Left kidney (tissue), 2 donors: ENCODE data around the gene STAT5A. TPM values are rescaled to one million over a fixed set of nuclear protein-coding genes. Genes with fewer than 3 reads are reported as not detected.

ENCODE experiments used
- DNase-seq: peaks from one replicate; pipeline ENCODE4 v3.0.0-alpha.2; 2013
- polyA plus RNA-seq: library from polyadenylated mRNA; unstranded; fragments of 120-200 nt; gene quantifications from one replicate; pipeline ENCODE4 v1.2.1, GENCODE V29; 2013; ENCODE audit not compliant: insufficient read length

STAT5A gene
- polyA plus RNA-seq, 1 donor, result 5.0 TPM

- no peak for DNase-seq
These were observed 21.2 kb upstream of the STAT5A start for GRCh38 chr17:42266918-42267766.

DNA sequence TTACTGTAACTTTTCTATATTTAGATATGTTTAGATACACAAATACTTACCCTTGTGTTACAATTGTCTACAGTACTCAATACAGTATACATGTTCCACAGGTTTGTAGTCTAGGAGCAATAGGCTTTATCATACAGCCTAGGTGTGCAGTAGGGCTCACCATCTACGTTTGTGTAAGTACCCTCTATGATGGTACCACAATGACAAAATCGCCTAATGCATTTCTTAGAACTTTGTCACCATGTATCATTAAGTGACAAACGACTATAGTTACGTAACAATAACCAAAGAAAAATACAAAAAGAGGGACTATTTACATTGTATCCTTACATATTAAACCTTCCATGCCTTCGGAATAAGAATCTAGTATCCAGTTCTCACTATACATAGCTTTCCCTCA lies 20.1 kb upstream of the STAT5A start:
- no peak for DNase-seq

GRCh38 chr17:42270170-42270535 lies 18.1 kb upstream of the STAT5A start:
- no peak for DNase-seq

- no peak for DNase-seq
These were observed 17.7 kb upstream of the STAT5A start for GRCh38 chr17:42270596-42270995.

- DNase-seq, result no peak
These were observed 17.1 kb upstream of the STAT5A start for GRCh38 chr17:42271006-42271778.

GRCh38 chr17:42271779-42272035 lies 16.6 kb upstream of the STAT5A start:
- no peak for DNase-seq

GRCh38 chr17:42272162-42272907 lies 16.0 kb upstream of the STAT5A start:
- no peak for DNase-seq

GRCh38 chr17:42273474-42274252 lies 14.6 kb upstream of the STAT5A start:
- DNase-seq, result no peak

GRCh38 chr17:42274253-42274542 lies 14.1 kb upstream of the STAT5A start:
- no peak for DNase-seq

DNA sequence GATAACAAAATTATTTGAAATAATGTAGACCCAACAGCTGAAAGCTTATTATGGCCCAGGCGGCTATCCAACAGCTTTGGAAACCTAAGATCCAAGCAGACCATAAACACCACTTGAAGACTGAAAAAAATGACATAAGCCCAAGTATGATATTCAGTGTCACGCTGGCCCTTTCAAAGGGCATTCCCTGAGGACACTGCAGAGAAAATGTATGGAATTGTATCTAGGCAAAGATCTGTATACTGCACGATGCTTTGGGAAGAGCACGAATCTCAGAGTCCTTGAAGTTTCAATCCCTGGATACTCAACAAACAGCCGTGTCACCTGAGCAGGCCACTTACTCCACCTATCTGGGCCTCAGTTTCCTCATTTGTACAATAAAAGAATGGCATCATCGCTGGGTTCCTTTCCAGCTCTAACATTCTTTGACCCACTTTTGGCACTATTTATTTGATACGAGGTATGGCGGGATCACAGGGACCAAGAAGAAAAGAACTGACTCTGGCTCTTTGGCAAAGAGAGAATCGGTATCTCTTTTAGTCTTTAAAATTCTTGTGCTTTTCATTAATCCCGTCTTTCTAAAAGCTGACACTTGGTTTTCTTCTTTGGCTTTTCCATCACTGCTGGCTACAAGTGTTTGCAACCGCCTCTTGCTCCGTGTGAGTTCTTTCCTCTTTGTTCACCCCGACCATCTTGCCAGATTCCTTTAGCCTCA lies 13.3 kb upstream of the STAT5A start:
- DNase-seq, result no peak

DNA sequence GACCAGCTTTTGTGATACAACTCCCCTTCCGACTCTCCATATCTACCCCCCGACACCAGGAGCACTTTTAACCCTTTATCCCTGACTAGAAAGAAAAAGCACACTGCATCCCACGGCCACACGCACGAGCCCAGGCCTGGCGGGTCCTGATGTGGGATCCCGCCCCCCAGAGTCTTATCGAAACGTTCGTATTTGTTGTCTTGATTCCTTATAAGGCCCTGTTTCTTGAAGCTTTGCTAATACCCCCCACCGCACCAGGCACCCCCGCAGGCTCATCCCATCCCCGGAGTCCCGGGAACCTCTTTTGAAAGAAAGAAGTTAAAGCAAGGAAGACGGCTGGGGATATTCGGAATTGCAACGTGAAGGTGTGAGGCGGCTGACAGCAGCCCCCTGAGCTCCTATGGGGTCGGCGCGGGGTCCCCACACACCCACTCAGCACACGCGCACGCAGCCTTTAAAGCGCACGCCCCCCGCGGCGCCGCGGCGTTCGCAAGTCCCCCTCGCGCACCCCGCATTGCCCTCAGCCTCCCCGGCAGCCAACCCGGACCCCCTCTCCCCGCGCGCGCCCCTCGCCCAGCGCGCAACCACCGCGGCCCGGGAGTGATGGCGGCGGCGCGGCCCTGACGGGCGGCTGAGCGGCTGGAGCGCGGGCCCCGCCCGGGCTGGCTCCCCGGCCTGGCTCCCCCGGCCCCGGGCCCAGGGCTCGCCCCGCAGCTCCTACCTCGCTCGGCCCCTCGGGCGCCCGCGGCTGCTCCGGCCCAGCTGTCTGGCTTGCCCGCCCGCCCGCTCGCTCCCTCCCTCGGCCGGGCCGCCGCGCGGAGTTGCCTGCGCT lies 12.6 kb upstream of the STAT5A start:
- DNase-seq, result peak; percentile 44

- DNase-seq, result peak; percentile 69
These were observed 12.0 kb upstream of the STAT5A start, which contains the start of gene STAT5B for GRCh38 chr17:42276359-42276608. STAT5B (minus strand) TSS chr17:42276391; CDS start chr17:42232127, 44,264 bp downstream.

- peak; percentile 52 for DNase-seq
These were observed 11.5 kb upstream of the STAT5A start for GRCh38 chr17:42276609-42277341.

GRCh38 chr17:42277342-42277712 lies 11.0 kb upstream of the STAT5A start:
- DNase-seq, result no peak

- DNase-seq, result no peak
These were observed 8.3 kb upstream of the STAT5A start for GRCh38 chr17:42279776-42280630.

- no peak for DNase-seq
These were observed 6.7 kb upstream of the STAT5A start for GRCh38 chr17:42281571-42282096.

GRCh38 chr17:42282478-42283080 lies 5.7 kb upstream of the STAT5A start:
- DNase-seq, result no peak

DNA sequence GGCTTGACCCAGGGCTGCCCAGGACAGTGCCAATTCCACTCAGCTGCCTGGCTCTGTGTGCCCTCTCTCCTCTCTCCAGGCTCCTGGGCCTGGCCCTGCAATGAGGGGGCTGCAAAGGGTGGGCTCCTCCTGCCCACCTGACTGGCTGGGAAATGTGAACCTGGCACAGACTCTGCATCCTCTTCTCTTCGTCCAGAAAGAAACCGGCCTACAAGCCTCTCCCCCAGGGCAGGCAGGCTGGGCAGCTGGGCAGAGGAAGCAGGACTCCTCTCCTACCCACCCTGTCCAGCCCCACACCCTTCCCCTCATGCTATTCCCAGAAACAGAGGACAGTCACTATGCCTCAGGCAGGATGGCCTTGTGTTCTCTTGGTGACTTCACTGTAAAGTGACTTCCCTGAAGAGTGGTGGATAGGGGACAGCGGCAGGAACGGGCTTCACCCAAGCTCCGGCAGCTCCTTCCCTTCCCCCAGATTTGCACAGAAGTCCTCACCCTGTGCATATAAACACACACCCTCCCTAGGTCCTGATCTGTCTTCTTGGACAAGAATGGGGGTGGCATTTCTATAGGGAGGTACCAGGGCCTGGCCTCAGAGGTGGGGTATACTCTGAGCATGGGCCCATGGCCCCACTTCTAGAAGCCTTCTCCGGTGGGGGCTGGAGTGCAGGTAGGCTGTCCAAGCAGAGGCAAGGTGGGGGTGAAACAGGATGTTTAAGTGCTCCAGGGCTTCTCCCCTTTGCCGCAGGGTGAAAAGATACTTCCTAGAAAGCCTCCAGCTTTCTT lies 4.9 kb upstream of the STAT5A start:
- no peak for DNase-seq
